ENCODE results near the gene DPYSL5. TPM values are rescaled to one million over a fixed set of nuclear protein-coding genes. Genes with fewer than 3 reads are reported as not detected.

The DPYSL5 gene
- polyA plus RNA-seq, 3 donors, result not detected

DNA sequence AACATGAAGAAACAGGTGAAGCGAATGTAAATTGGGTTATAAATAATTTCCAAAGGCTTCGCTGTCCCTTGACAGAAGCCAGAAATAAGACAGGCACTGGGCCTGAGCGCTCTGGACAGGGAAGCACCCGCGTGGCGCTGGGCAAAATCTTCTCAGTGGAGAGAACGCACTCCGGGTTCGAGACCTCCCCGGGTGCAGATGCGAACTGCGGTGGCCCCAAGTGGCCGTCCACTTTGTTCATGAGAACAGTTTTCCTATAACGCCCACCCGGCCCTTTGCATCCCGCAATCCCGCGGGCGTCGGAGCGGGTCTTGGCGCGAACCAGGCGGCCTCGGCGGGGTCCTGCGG lies 651 bp upstream of the DPYSL5 start:
- H3K4me1 Mint-ChIP-seq, result peaks cover 18% of the 10 kb centered on the region
- no peak overlapping the region for H3K27ac Mint-ChIP-seq
- Histone ChIP-seq H3K4me1 (ENCODE audit: control insufficient read depth in 1 of 2, insufficient read depth in 2 of 2, low read length in 2 of 2) (peaks cover 16 to 25% of the 10 kb centered on the region in 2 donors), H3K9me3 (replicated peaks in 1 of 2; ENCODE audit: control insufficient read depth in 1 of 2, insufficient read depth in 1 of 2, low read length in 2 of 2) (peaks cover 0 to 19% of the 10 kb centered on the region in 2 donors), H2AFZ (ENCODE audit: insufficient read depth, low read depth, low read length, poor library complexity, severe bottlenecking) (no peak overlapping the region), H3K27me3 (ENCODE audit: control insufficient read depth in 2 of 2, insufficient read depth in 2 of 2, low read length in 2 of 2) (peaks cover 59 to 71% of the 10 kb centered on the region in 2 donors), H4K20me1 (ENCODE audit: insufficient read depth, low read length) (no peaks in the 10 kb centered on the region), H3K36me3 (replicated peaks in 1 of 2; ENCODE audit: control insufficient read depth in 1 of 2, insufficient read depth in 2 of 2, low read length in 2 of 2) (no peaks in the 10 kb centered on the region), H3K4me2 (replicated peaks; ENCODE audit: extremely low read depth, low read length, poor library complexity, severe bottlenecking) (peak overlapping the region; percentile 51), H3K9ac (ENCODE audit: insufficient read depth, low read length, poor library complexity, severe bottlenecking) (no peak overlapping the region), H3K79me2 (ENCODE audit: insufficient read depth, low read length) (no peaks in the 10 kb centered on the region), H3K4me3 (replicated peaks in 1 of 3; ENCODE audit: low read depth in 2 of 3, low read length in 3 of 3) (no peak overlapping the region), H3K27ac (ENCODE audit: low read depth in 1 of 2, low read length in 2 of 2) (no peak overlapping the region)
- H3K36me3 Mint-ChIP-seq, result no peaks in the 10 kb centered on the region
- DNase-seq, result no peak
- 5% methylated on average over 26 of the region's 27 CpGs for WGBS (ENCODE audit: insufficient coverage)
- H3K9me3 Mint-ChIP-seq, result peaks cover 0 to 8% (median 0%) of the 10 kb centered on the region in 7 donors
- H3K27me3 Mint-ChIP-seq (ENCODE audit: low read depth in 3 of 3), result peaks cover 58 to 84% (median 70%) of the 10 kb centered on the region in 3 donors
- TF ChIP-seq, protein P1, sequence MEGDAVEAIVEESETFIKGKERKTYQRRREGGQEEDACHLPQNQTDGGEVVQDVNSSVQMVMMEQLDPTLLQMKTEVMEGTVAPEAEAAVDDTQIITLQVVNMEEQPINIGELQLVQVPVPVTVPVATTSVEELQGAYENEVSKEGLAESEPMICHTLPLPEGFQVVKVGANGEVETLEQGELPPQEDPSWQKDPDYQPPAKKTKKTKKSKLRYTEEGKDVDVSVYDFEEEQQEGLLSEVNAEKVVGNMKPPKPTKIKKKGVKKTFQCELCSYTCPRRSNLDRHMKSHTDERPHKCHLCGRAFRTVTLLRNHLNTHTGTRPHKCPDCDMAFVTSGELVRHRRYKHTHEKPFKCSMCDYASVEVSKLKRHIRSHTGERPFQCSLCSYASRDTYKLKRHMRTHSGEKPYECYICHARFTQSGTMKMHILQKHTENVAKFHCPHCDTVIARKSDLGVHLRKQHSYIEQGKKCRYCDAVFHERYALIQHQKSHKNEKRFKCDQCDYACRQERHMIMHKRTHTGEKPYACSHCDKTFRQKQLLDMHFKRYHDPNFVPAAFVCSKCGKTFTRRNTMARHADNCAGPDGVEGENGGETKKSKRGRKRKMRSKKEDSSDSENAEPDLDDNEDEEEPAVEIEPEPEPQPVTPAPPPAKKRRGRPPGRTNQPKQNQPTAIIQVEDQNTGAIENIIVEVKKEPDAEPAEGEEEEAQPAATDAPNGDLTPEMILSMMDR (IDR thresholded peaks at IDR 0.05), result no peak
- H3K4me3 Mint-ChIP-seq, result peak overlapping the region in 1 of 2 donors; percentile 67
- intact Hi-C loops (cut with micrococcal nuclease), result loop anchor here (2.0 to 5.0 kb wide), 2 partner anchors 96 to 170 kb away; no protein-coding TSS in a partner anchor

DNA sequence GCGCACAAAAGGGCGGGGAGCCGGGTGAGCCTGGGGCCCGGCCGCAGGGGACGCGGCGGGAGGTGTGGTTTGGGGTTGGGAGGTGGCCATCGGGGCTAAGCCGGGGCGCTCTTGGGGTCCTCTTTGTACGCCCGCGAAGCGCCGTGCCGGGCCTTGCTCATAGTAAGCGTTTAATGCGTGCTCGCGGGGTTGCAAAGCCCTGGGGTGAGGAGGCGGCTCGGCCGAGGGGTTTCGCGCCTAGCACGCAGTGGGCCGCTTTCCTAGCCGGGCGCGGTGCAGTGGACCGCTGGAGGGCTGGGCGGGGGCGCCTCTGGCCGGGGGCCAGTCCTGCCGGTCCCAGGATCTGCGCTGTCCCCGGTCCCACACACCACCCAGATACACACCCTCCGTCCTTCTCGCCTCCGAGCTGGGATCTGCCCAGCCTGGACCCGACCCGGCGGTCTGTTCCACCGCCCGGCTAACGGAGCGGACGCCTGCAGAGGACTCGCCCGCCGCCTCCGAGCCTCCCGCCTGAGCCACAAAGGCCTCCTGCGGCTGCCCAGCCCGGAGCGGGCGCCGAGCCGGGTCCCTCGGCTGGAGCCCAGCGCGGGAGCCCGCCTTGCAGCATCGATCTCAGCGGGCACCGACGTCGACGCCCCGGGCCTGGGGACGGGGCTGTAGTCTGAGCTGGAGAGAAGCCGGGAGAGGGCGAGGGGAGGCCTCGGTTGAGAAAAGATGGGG lies 564 bp downstream of the DPYSL5 start:
- Mint-ChIP-seq H3K4me3 (peak overlapping the region in 1 of 2 donors; percentile 71), H3K27me3 (ENCODE audit: low read depth in 3 of 3) (peaks cover 65 to 92% (median 71%) of the 10 kb centered on the region in 3 donors), H3K27ac (no peak overlapping the region), H3K4me1 (peaks cover 18% of the 10 kb centered on the region), H3K36me3 (no peaks in the 10 kb centered on the region), H3K9me3 (peaks cover 0 to 8% (median 0%) of the 10 kb centered on the region in 7 donors)
- Histone ChIP-seq H3K27me3 (ENCODE audit: control insufficient read depth in 2 of 2, insufficient read depth in 2 of 2, low read length in 2 of 2) (peaks cover 67 to 74% of the 10 kb centered on the region in 2 donors), H3K9me3 (replicated peaks in 1 of 2; ENCODE audit: control insufficient read depth in 1 of 2, insufficient read depth in 1 of 2, low read length in 2 of 2) (peaks cover 0 to 19% of the 10 kb centered on the region in 2 donors), H4K20me1 (ENCODE audit: insufficient read depth, low read length) (no peaks in the 10 kb centered on the region), H3K4me2 (replicated peaks; ENCODE audit: extremely low read depth, low read length, poor library complexity, severe bottlenecking) (peak overlapping the region; percentile 51), H2AFZ (ENCODE audit: insufficient read depth, low read depth, low read length, poor library complexity, severe bottlenecking) (peak overlapping the region; percentile 41), H3K9ac (ENCODE audit: insufficient read depth, low read length, poor library complexity, severe bottlenecking) (peak overlapping the region; percentile 1), H3K79me2 (ENCODE audit: insufficient read depth, low read length) (no peaks in the 10 kb centered on the region), H3K4me1 (ENCODE audit: control insufficient read depth in 1 of 2, insufficient read depth in 2 of 2, low read length in 2 of 2) (peaks cover 16 to 25% of the 10 kb centered on the region in 2 donors), H3K36me3 (replicated peaks in 1 of 2; ENCODE audit: control insufficient read depth in 1 of 2, insufficient read depth in 2 of 2, low read length in 2 of 2) (no peaks in the 10 kb centered on the region), H3K4me3 (replicated peaks in 1 of 3; ENCODE audit: low read depth in 2 of 3, low read length in 3 of 3) (peak overlapping the region in 1 of 3 experiments; percentile 30), H3K27ac (ENCODE audit: low read depth in 1 of 2, low read length in 2 of 2) (no peak overlapping the region)
- 1% methylated on average over 72 of the region's 75 CpGs for WGBS (ENCODE audit: insufficient coverage)
- DNase-seq, result no peak
- intact Hi-C loops (cut with micrococcal nuclease), result loop anchor here in 1 of 2 donors (5.0 kb wide), 1 partner anchor 169 kb away; no protein-coding TSS in a partner anchor
- TF ChIP-seq, protein P1 (IDR thresholded peaks at IDR 0.05), result no peak

Data from CD14-positive monocyte (primary cell).